ENCODE results near the gene SUZ12.
A peak's percentile ranks its signal among the peaks of the same experiment; 100 is the strongest.
"Not testable (repeated sequence)": the region's sequence is repeated elsewhere in the genome, so short reads cannot be mapped to it uniquely, and the experiment has no call there.

Gene SUZ12

GRCh38 chr17:31936615-31937609, at the start of gene SUZ12:
SUZ12 (plus strand) TSS chr17:31937007; CDS start chr17:31937247, 240 bp downstream.
- peak; percentile 85 for DNase-seq

GRCh38 chr17:31888124-31888523, 48.7 kb upstream of the SUZ12 start:
- no peak for DNase-seq

DNA sequence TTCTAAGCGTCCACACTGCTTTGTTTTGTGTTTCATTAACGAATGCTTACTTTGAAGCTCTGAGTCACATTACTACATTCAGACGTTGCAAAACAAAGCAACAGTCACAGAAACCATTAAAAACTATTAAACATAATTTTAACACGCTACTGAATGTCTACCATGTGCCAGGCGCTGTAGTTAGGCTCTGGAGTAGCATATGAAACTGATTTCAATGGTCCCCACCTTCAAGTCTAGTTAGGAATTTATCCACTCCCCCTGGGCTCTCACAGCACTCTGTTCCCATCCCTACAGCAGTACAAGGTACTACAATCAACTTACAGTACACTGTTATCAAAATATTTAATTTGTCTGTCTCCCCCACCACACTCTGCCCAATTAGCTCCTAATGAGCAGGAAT, 35.9 kb upstream of the SUZ12 start:
- no peak for DNase-seq

GRCh38 chr17:31902693-31903092, 34.1 kb upstream of the SUZ12 start:
- no peak for DNase-seq

DNA sequence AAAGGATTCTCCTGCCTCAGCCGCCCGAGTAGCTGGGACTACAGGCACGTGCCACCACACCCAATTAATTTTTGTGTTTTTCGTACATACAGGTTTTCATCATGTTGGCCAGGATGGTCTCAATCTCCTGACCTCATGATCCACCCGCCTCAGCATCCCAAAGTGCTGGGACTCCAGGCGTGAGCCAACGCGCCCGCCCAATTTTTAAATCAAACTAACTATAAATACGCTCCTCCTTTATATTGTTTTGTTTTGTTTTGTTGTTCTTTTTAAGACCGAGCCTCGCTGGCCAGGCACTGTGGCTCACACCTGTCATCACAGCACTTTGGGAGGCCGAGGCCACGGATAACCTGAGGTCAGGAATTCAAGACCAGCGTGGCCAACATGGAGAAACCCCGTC, 33.4 kb upstream of the SUZ12 start:
- no peak for DNase-seq

DNA sequence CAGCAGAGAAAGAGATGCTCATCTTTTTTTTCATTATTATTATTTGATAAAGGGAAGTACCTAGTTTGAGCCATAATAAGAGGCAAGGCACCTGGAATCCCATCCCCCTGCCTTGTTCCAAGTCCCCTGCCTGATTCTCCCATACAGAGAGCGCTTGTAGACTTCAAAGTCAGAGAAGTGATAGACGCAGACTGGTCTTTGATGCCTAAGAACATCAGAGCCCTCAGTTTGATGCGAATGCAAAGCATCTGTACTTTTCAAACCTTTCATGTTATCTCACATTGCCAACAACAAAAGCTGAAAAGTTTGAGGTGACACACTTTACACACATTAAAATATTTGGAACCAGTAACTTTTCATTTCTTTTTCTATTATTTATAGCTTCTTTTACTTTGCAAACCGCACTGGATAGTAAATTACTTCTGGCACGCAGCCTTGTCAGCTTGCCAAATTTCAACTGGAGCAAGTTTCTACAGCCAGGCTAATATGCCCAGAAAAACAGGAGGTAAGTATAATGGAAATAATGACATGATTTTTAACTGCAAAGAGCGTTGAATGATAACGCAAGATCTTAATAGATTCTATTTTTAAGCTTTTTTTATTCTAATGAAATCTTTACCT, 29.4 kb upstream of the SUZ12 start:
- DNase-seq: no peak

DNA sequence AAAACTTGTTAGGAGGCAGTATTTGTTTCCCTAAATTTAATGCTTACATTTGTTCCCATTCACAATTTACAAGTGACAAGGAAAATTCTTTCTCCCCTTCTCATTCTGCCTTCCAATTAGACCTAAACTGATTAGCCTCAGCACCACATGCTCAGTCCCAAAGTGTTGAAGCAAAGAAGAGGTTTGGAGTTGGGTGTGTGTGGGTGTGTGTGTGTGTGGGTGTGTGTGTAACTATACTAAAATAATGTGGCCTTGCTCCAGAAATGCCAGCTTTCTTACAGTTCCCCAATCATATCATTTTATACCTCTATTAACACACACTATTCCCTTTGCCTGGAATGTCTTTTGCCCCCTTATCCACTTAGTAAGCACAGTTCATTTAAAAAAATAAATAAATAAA, 28.4 kb upstream of the SUZ12 start:
- no peak for DNase-seq

GRCh38 chr17:31912705-31913104, 24.1 kb upstream of the SUZ12 start:
- not testable (repeated sequence) for DNase-seq

DNA sequence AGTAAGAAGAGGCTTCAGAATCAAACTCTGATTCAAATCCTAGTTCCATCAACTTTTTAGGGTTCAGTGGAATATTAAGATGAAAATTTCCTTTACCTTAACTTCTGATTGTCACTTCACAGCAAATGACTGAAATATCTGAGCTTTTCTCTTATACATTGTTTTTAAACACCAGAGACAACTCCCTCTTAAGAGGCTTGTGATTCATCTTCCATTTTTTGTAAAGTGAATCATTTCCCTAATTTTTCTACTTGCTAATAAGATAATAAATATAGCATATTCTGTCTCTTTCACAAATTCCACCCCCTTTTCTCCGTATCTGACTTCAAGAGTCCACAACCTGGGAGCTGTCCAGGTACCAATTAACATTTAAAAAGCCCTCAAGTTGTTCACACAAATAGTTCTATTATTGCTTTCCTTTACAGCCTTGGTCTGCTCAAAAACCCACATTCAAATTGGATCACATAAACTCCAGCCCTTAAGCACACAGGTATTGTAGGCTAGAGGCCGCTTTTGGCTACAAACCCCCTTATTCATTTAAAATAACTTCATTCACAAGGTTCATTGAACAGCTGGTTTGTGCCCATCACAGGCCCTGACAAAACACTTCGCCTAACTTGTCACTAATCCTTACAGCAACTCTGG, 21.2 kb upstream of the SUZ12 start:
- no peak for DNase-seq

DNA sequence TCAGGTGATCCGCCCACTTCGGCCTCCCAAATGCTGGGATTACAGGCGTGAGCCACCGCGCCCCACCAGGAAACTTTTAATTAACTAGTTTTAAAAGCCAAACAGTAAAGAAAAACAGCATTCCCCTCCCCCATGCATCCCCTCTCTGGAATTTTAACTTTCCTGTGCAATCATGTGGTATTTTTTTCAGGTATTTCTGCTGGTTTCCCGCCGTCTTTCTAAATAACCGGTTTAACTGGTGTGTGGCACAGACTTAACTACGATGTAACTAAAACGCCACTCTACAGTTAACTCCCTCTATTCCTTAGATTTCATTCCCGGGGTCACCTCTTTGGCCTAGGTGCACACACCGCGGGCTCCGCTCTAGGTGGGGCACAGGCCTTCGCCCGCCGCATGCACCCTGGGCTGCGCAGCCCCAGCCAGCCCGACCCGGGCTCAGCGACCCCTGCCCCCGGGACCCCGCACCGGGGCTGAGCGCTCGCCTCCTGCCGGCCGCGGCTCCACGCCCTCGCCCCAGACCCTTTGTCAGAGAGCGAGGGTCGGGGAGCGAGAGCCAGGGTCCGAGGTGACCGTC, 20.2 kb upstream of the SUZ12 start:
- DNase-seq: no peak

DNA sequence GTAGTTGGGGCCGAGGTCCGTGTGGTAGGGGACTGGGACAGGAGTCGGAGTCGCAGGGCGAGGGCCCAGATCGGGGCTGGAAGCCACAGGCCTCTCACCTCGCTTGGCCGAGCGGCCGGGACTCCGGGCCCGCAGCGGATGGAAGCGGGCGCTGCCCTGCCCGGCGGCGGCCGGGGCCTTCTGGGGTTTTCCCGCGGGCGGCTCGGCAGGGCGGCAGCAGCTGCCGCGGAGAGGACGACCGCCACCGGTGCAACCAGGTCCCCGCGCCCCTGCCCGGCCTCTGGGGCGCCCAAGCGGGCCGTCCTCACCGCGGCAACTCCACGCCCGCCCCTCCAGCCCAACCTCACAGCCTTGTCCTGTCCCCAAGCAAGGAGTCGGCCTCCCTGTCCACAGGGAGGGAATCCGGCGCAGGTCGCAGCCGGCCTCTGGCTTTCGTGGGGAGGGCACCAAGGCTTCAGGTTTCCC, 19.7 kb upstream of the SUZ12 start:
- no peak for DNase-seq

DNA sequence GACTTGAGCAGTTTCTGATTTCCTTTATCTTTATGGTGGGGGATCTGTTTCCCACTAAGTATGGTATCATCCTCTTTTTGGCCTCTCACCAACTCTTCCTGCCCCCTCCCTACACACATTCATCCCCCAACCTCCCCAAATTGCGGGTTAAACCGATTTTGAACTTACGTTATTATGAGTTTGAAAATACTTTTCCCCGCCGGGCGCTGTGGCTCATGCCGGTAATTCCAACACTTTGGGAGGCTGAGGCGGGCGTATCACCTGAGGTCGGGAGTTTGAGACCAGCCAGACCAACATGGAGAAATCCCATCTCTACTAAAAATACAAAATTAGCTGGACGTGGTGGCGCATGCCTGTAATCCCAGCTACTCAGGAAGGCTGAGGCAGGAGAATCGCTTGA, 19.1 kb upstream of the SUZ12 start:
- DNase-seq: not testable (repeated sequence)

DNA sequence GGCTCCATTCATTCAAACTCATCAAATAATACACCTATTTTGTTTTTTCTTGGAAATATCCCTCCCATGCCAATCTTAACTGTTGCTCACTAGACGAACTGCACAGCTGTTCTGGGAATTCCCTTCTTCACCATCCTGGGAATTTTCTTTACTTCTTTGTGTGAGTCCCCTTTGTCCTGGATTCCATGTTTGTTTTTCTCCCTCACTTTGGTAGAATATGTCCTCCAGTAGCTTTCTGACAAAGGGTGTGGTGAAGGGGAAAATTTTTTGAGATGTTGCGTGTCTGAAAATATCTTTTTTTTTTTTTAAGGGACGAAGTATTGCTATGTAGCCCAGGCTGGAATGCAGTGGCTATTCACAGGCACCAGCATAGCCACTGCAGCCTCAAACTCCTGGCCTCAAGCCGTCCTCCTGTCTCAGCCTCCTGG, 18.1 kb upstream of the SUZ12 start:
- DNase-seq: no peak

GRCh38 chr17:31919802-31920525, 16.8 kb upstream of the SUZ12 start:
- DNase-seq: no peak

DNA sequence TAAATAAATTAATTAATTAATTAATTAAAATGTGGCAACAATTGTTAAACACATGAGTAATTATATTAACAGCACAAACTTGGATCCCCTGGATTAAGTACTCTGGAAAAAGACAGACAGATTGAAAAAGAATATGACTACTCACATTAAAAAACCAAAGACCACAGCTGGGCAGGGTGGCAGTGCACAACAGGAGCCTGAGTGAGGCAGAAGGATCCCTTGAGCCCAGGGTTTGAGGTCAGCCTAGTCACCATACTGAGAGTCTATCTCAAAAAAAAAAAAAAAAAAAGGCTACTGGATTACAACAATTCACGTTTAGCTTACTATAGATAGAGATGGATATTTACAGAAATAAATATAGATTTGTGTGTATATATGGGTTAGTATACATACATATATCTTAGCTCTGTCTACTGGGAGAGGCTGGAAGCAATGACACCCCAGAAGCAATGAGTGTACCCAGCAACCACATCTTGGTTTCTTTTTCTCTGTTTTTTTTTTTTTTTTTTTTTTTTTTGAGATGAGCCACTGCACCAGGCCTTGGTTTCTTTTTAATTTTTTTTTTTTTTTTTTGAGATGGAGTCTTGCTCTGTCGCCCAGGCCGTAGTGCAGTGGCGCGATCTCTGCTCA, 10.6 kb upstream of the SUZ12 start:
- no peak for DNase-seq

DNA sequence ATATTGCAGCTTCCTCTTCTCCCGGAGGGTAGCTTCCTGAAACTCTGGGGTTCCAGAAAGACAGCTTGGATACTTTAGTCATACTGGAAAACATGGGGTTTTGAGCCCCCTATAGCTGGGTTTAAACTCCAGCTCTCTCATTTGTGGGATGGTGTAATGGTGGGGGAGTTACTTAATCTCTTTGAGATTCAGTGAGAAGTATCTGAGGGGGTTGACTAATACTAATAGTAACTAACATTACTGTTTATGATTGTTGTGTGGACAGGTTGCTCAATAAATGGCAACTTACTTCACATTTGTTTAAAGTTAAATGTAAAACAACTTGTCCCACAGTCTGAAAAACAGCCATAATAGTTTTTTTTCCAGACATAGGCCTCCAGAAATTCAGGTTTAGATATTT, 5.1 kb upstream of the SUZ12 start:
- no peak for DNase-seq

DNA sequence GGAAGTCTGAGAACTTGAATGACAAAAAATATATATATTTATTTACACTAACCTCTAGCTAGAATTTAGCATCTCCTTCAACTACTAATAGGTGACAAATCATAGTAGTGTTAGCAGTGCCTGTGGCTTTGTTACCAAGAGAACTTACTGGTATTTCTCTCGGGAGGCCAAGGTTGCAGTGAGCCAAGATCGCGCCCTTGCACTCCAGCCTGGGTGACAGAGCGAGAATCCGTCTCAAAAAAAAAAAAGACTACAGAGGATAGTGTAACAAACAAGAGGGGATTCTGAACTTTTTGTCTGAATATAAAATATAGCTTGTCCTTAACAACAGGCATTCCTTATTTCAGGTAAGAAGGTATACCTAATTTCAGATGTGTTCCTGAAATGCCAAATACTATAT, 1.3 kb upstream of the SUZ12 start:
- DNase-seq: no peak

DNA sequence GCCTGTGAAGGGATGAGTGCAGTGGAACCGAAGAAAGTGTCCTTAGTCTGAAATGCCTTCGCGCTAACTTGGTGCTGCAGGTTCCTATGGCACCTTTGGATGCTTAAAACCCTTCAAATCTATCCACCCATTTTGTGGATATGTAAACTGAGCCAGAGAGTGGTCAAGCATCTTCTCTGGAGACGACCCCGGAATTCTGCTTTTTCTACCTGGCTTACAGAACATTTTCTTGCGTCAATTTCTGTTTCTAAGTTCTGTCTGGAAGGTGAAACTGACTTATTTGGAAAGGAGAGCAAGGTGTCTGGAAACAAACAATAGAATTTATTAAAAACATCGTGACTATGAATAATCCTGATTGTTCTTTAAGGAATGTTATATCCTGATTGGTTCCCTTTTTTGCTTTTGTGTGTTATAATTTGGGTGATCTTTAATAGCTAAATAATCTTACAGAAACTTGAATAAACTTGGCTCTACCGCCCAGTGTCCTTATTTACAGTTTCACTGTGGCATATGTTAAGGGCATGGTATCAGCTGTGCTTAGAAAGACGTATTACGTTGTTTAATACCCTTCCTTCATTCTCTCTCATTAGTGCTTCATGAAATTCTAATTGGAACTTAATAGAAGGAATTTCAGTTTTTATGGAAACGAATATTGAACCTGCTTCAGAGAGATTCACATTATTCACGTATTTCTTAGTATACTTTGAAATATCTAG, 1.3 kb downstream of the SUZ12 start:
- not testable (repeated sequence) for DNase-seq

DNA sequence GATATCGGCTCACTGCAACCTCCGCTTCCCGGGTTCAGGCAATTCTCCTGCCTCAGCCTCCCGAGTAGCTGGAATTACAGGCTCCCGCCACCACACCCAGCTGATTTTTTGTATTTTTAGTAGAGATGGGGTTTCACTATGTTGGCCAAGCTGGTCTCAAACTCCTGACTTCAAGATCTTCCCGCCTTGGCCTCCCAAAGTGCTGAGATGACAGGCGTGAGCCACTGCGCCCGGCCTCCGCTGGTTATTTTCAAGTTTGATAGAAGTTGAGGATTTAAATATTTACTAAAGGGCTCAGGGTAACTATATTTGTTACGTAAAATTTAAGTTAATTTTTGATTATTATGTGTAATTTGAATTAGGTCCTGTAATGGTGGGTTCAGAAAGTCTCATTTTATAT, 5.1 kb downstream of the SUZ12 start:
- not testable (repeated sequence) for DNase-seq

DNA sequence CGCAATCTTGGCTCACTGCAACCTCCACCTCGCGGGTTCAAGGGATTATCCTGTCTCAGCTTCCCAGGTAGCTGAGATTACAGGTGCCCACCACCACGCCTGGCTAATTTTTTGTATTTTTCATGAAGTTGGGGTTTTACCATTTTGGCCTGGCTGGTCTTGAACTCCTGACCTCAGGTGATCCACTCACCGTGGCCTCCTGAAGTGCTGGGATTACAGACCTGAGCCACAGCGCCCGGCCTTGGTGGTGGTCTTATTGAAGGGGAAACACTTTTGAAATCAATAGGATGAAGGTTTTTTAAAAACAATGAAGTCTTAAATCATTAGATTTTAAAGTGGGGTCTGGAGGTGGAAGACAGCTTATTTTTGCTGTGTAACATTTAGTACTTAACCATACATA, 5.6 kb downstream of the SUZ12 start:
- DNase-seq: not testable (repeated sequence)

- not testable (repeated sequence) for DNase-seq
Measured at GRCh38 chr17:31951953-31952352, 15.1 kb downstream of the SUZ12 start.
